Measurements from ENCODE around the gene TANGO6. TPM values are rescaled to one million over a fixed set of nuclear protein-coding genes. Genes with fewer than 3 reads are reported as not detected.

The TANGO6 gene
- total RNA-seq, 2 donors from 2014 or later, result 24.1 to 36.3 TPM

- peaks cover 5% of the 10 kb centered on the region for H3K36me3 Mint-ChIP-seq (ENCODE audit: low read depth)
- no peaks in the 10 kb centered on the region for H3K4me1 Mint-ChIP-seq
- no peaks in the 10 kb centered on the region for H3K27me3 Mint-ChIP-seq
- H3K9me3 Mint-ChIP-seq, result no peaks in the 10 kb centered on the region
- ATAC-seq (replicated peaks), result no peak
- H3K27ac Mint-ChIP-seq, result no peak overlapping the region
- no peak overlapping the region for H3K4me3 Mint-ChIP-seq
These were observed 234.7 kb downstream of the TANGO6 start for GRCh38 chr16:69078073-69078472.

DNA sequence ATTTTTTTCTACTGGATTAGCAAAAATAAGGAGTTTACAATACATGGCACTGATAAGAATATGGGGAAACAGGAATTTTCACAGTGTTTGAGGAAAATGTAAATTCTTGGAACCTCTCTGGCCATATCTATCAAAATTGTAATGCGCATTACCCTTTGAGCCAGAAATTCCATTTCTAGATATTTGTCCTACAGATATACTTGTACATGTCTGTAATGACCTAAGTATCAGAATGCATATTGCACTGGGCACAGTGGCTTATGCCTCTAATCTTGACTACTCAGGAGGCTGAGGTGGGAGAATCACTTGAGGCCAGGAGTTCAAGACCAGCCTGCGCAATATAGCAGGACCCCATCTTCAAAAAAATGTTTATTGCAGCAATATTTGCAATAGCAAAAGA is 236.4 kb downstream of the TANGO6 start:
- no peak for ATAC-seq (replicated peaks)
- no peak overlapping the region for H3K4me3 Mint-ChIP-seq
- no peaks in the 10 kb centered on the region for H3K9me3 Mint-ChIP-seq
- H3K4me1 Mint-ChIP-seq, result no peaks in the 10 kb centered on the region
- H3K27me3 Mint-ChIP-seq, result no peaks in the 10 kb centered on the region
- peaks cover 15% of the 10 kb centered on the region for H3K36me3 Mint-ChIP-seq (ENCODE audit: low read depth)
- no peak overlapping the region for H3K27ac Mint-ChIP-seq

DNA sequence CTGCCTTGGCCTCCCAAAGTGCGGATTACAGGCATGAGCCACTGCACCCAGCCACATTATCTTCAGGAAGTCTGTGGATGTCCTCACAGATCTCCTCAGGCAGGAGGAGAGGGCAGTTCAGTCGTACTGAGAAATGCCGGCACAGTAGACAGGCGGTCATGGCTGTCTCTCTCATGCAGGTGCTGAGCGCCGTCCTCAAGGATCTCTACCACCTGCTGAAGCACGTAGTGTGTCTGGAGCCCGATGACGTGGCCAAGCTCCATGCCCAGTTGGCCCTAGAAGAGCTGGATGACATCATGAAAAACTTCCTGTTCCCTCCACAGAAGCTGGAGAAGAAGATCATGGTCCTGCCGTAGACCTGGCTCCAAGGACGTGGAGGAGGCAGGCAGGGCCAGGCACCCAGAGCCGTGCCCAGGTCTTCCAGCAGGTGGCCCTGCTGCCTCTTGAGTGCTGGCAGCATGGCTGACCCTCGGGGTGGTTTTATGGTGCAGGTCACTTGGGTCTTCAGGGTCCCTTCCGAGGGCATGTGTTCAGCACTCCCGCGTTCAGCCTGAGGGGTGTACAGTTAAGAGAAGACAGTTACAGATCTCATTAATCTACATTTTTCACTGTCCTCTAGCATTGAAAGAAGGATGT is 240.1 kb downstream of the TANGO6 start:
- H3K4me1 Mint-ChIP-seq, result no peaks in the 10 kb centered on the region
- H3K36me3 Mint-ChIP-seq (ENCODE audit: low read depth), result peaks cover 26% of the 10 kb centered on the region
- no peaks in the 10 kb centered on the region for H3K27me3 Mint-ChIP-seq
- no peak overlapping the region for H3K4me3 Mint-ChIP-seq
- ATAC-seq (replicated peaks), result no peak
- H3K27ac Mint-ChIP-seq, result no peak overlapping the region
- no peaks in the 10 kb centered on the region for H3K9me3 Mint-ChIP-seq

- Mint-ChIP-seq H3K9me3 (no peaks in the 10 kb centered on the region), H3K27ac (no peak overlapping the region), H3K4me1 (no peaks in the 10 kb centered on the region), H3K36me3 (ENCODE audit: low read depth) (peaks cover 26% of the 10 kb centered on the region), H3K27me3 (no peaks in the 10 kb centered on the region), H3K4me3 (no peak overlapping the region)
- ATAC-seq (replicated peaks), result no peak
These were observed 241.0 kb downstream of the TANGO6 start for GRCh38 chr16:69084289-69084688.

GRCh38 chr16:69085032-69085695 is 241.8 kb downstream of the TANGO6 start:
- no peaks in the 10 kb centered on the region for H3K4me1 Mint-ChIP-seq
- H3K9me3 Mint-ChIP-seq, result no peaks in the 10 kb centered on the region
- no peaks in the 10 kb centered on the region for H3K27me3 Mint-ChIP-seq
- peaks cover 26% of the 10 kb centered on the region for H3K36me3 Mint-ChIP-seq (ENCODE audit: low read depth)
- no peak overlapping the region for H3K27ac Mint-ChIP-seq
- no peak overlapping the region for H3K4me3 Mint-ChIP-seq
- no peak for ATAC-seq (replicated peaks)

DNA sequence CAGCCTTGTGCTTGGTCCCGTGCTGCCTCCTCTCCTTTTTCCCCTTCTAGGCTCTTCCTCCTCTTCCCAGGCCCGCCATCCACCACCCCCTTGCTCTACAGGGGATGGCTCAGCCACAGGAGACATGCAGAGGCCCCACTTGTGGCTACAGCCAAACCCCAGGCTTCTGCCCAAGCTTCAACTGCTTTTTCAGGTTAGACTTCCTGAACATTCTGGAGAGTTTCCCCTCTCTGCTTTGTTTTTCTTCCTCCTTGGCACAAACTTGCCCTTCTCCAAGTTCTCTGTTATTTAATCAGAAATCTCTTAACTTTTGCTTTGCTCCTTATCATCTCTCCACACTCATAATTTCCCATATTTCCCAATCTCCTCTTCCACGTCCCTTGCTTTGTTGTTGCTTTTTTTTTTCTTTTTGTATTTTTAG is 243.8 kb downstream of the TANGO6 start:
- Mint-ChIP-seq H3K27me3 (no peaks in the 10 kb centered on the region), H3K27ac (no peak overlapping the region)

GRCh38 chr16:69088684-69089083 is 245.4 kb downstream of the TANGO6 start:
- H3K27me3 Mint-ChIP-seq, result no peaks in the 10 kb centered on the region
- no peak overlapping the region for H3K4me3 Mint-ChIP-seq
- H3K36me3 Mint-ChIP-seq (ENCODE audit: low read depth), result peaks cover 15% of the 10 kb centered on the region
- ATAC-seq (replicated peaks), result no peak
- H3K9me3 Mint-ChIP-seq, result no peaks in the 10 kb centered on the region
- no peaks in the 10 kb centered on the region for H3K4me1 Mint-ChIP-seq
- no peak overlapping the region for H3K27ac Mint-ChIP-seq

More for the DNA sequence above, 243.8 kb downstream of the TANGO6 start:
- Mint-ChIP-seq H3K36me3 (ENCODE audit: low read depth) (peaks cover 26% of the 10 kb centered on the region), H3K4me3 (no peak overlapping the region), H3K4me1 (no peaks in the 10 kb centered on the region), H3K9me3 (no peaks in the 10 kb centered on the region)
- ATAC-seq (replicated peaks), result no peak

- Mint-ChIP-seq H3K27ac (no peak overlapping the region), H3K4me3 (no peak overlapping the region), H3K4me1 (no peaks in the 10 kb centered on the region), H3K27me3 (no peaks in the 10 kb centered on the region), H3K9me3 (no peaks in the 10 kb centered on the region), H3K36me3 (ENCODE audit: low read depth) (peaks cover 11% of the 10 kb centered on the region)
- peak; percentile 91 for ATAC-seq (replicated peaks)
These were observed 246.0 kb downstream of the TANGO6 start for GRCh38 chr16:69089091-69089910.

DNA sequence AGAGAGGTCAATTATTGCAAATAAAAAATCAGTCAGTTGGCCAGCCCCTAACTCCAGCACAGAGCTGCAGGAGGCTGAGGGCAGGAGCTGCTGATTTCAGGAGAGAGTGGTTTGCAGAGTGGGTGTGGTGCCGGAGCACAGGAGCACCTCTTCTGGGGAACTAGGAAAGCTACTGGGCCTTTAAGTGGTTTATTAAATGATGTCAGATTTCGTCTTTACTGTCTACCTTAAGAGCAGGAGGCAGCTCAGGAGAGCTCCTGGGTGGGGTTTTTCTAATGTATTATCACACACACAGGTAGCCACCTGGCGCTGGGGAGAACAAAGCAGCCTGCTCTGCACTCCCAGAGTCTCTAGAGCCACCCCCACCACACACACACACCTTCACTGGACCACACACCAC is 250.6 kb downstream of the TANGO6 start:
- Mint-ChIP-seq H3K4me3 (no peak overlapping the region), H3K36me3 (ENCODE audit: low read depth) (no peaks in the 10 kb centered on the region), H3K27ac (no peak overlapping the region)

DNA sequence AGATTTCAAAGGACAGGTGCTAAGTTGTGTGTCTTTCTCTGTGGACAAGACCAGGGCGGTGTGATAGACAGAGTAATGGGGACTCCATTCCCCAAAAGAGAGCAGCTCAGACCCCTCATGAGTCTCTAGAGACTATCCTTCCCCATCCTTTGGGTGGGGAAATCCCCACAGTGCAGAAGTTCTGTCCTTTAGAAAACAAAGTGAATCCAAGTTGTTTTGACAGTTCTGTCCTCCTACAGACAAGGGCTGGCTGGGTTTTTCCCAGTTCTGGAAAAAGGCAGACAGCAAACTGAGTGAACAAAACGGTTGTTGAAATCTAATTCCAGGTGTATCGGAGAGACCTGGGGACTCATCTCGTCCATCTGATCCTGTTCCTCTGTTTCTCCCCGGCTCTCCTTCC is 251.2 kb downstream of the TANGO6 start:
- Mint-ChIP-seq H3K27ac (no peak overlapping the region), H3K27me3 (no peaks in the 10 kb centered on the region), H3K36me3 (ENCODE audit: low read depth) (no peaks in the 10 kb centered on the region), H3K4me3 (no peak overlapping the region), H3K9me3 (no peaks in the 10 kb centered on the region), H3K4me1 (no peaks in the 10 kb centered on the region)
- no peak for ATAC-seq (replicated peaks)

More for the DNA sequence above, 250.6 kb downstream of the TANGO6 start:
- H3K27me3 Mint-ChIP-seq, result no peaks in the 10 kb centered on the region
- no peaks in the 10 kb centered on the region for H3K4me1 Mint-ChIP-seq
- ATAC-seq (replicated peaks), result no peak
- no peaks in the 10 kb centered on the region for H3K9me3 Mint-ChIP-seq

- H3K9me3 Mint-ChIP-seq, result no peaks in the 10 kb centered on the region
- H3K4me3 Mint-ChIP-seq, result no peak overlapping the region
- no peaks in the 10 kb centered on the region for H3K36me3 Mint-ChIP-seq (ENCODE audit: low read depth)
- no peak for ATAC-seq (replicated peaks)
- H3K4me1 Mint-ChIP-seq, result no peaks in the 10 kb centered on the region
- no peak overlapping the region for H3K27ac Mint-ChIP-seq
- no peaks in the 10 kb centered on the region for H3K27me3 Mint-ChIP-seq
These were observed 251.9 kb downstream of the TANGO6 start for GRCh38 chr16:69095193-69095592.

DNA sequence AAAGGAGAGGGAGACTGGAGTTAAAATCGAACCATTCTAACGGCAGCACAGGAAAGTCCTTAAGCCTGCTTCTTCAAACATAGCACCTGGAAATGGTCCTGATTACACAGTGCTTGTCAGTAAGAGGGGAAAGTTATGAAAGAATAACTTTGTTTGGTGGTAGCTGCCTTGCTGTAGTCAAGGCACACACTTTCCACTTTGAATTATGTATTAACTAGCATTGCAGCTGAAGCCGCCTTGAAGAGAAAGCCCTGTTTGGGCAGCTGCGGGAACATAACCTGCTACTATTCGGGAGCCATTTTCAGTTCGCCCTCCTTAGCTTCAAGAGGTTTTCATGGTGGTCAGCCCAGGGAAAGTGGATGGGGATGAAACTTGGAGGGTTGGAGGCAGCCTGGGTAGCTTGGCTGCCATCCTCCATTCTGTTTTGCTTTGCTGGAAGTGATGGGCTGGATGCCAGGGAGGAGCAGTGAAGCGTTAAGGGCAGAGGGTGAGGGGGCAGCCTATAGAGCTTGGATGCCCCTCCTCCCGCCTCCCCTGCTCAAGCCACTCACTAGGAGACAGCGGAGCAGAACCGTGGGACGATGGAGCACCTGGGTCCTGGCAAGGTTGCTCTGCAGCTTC is 256.9 kb downstream of the TANGO6 start:
- no peak overlapping the region for H3K27ac Mint-ChIP-seq
- peaks cover under 1% of the 10 kb centered on the region for H3K36me3 Mint-ChIP-seq (ENCODE audit: low read depth)
- no peak for ATAC-seq (replicated peaks)
- peaks cover 1% of the 10 kb centered on the region for H3K27me3 Mint-ChIP-seq
- H3K9me3 Mint-ChIP-seq, result no peaks in the 10 kb centered on the region
- H3K4me1 Mint-ChIP-seq, result peaks cover under 1% of the 10 kb centered on the region
- H3K4me3 Mint-ChIP-seq, result no peak overlapping the region

- Mint-ChIP-seq H3K4me3 (peak within 1 kb of the TSS; percentile 70), H3K4me1 (peaks cover 6% of the 10 kb centered on the region), H3K27me3 (peaks cover 27% of the 10 kb centered on the region), H3K9me3 (no peaks in the 10 kb centered on the region), H3K36me3 (ENCODE audit: low read depth) (peaks cover 18% of the 10 kb centered on the region), H3K27ac (no peak within 1 kb of the TSS)
- peak; percentile 59 for ATAC-seq (replicated peaks)
These were observed 262.4 kb downstream of the TANGO6 start, which contains the start of gene HAS3 for GRCh38 chr16:69105501-69106361. TSS of gene HAS3 (plus strand) at chr16:69105653. CDS start at chr16:69109396, 3,743 bp downstream.
